Measurements from ENCODE around the gene SELENOV.

Gene SELENOV

GRCh38 chr19:39558624-39559117 lies 43.7 kb downstream of the SELENOV start:
- no peak for DNase-seq

- no peak for DNase-seq
Observed at GRCh38 chr19:39563408-39563807, 48.5 kb downstream of the SELENOV start.

GRCh38 chr19:39566064-39566463 lies 51.1 kb downstream of the SELENOV start:
- DNase-seq: no peak

GRCh38 chr19:39568604-39569003 lies 53.7 kb downstream of the SELENOV start:
- DNase-seq: no peak
